Measurements from ENCODE around the gene IPCEF1. TPM values are rescaled to one million over a fixed set of nuclear protein-coding genes. Genes with fewer than 3 reads are reported as not detected.

IPCEF1 gene
- total and polyA plus RNA-seq, 2 donors (not counting 3 experiments of a cell fraction or from before 2014, with no cell fraction given): 0.01 to 0.51 TPM

DNA sequence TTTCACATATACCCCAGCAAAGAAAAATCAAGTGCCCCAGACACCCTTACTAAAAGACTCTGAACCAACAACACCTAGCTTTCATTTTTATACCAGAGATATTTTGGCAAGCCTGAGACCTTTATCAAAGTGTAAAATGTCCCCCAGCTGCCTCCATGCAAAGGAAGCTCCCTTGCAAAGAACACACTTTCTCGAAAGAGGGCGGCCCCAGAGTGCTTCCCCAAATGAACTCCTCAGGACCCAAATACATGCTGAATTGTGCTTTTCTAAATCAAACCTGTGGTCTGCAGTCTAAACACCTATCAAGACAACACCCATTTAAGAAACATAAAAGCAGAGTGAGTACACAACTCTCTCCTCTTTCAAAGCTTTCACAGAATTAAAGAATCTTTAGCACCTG, 490 bp downstream of the IPCEF1 start:
- Histone ChIP-seq H3K4me1 (ENCODE audit: control insufficient read depth, extremely low read depth, insufficient read depth, low read length) (no peaks in the 10 kb centered on the region), H3K27ac (ENCODE audit: insufficient read depth, low read depth, low read length) (no peak overlapping the region), H4K20me1 (replicated peaks; ENCODE audit: control insufficient read depth, extremely low read depth, insufficient read depth, low read length) (no peaks in the 10 kb centered on the region), H3K4me3 (replicated peaks in 1 of 3; ENCODE audit: insufficient read depth in 1 of 3, low read depth in 1 of 3, low read length in 3 of 3) (no peak overlapping the region), H3K36me3 (ENCODE audit: control insufficient read depth in 2 of 2, extremely low read depth in 1 of 2, insufficient read depth in 2 of 2, low read length in 2 of 2) (no peaks in the 10 kb centered on the region), H2AFZ (ENCODE audit: low read depth, low read length) (no peak overlapping the region), H3K4me2 (ENCODE audit: insufficient read depth, low read length) (no peak overlapping the region), H3K27me3 (ENCODE audit: control insufficient read depth in 2 of 2, insufficient read depth in 2 of 2, low read length in 2 of 2) (no peaks in the 10 kb centered on the region), H3K9ac (replicated peaks; ENCODE audit: extremely low read depth, insufficient read depth, low read length) (no peak overlapping the region), H3K9me1 (replicated peaks; ENCODE audit: control insufficient read depth, extremely low read depth, insufficient read depth, low read length) (no peaks in the 10 kb centered on the region), H3K79me2 (ENCODE audit: control insufficient read depth, insufficient read depth, low read length) (no peaks in the 10 kb centered on the region), H3K9me3 (replicated peaks; ENCODE audit: control insufficient read depth, insufficient read depth, low read length) (no peaks in the 10 kb centered on the region)
- ChIA-PET CTCF (interaction anchor here (1.2 to 1.6 kb wide), 3 partner anchors 16 to 201 kb away, joined by 3 to 5 read pairs (median 3); no protein-coding TSS in a partner anchor), POLR2A (no interaction called here)
- no peak for FAIRE-seq
- TF ChIP-seq, protein P1, sequence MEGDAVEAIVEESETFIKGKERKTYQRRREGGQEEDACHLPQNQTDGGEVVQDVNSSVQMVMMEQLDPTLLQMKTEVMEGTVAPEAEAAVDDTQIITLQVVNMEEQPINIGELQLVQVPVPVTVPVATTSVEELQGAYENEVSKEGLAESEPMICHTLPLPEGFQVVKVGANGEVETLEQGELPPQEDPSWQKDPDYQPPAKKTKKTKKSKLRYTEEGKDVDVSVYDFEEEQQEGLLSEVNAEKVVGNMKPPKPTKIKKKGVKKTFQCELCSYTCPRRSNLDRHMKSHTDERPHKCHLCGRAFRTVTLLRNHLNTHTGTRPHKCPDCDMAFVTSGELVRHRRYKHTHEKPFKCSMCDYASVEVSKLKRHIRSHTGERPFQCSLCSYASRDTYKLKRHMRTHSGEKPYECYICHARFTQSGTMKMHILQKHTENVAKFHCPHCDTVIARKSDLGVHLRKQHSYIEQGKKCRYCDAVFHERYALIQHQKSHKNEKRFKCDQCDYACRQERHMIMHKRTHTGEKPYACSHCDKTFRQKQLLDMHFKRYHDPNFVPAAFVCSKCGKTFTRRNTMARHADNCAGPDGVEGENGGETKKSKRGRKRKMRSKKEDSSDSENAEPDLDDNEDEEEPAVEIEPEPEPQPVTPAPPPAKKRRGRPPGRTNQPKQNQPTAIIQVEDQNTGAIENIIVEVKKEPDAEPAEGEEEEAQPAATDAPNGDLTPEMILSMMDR (IDR thresholded peaks at IDR 0.05; ENCODE audit: extremely low read depth in 1 of 2, insufficient read depth in 1 of 2, low read depth in 1 of 2, low read length in 2 of 2): no peak
- TF ChIP-seq POLR2AphosphoS5 (IDR thresholded peaks at IDR 0.05; ENCODE audit: insufficient read depth, low read depth, low read length) (no peak), EZH2 (IDR thresholded peaks at IDR 0.05; ENCODE audit: borderline replicate concordance, low read depth, low read length, severe bottlenecking) (no peak), JUN (IDR thresholded peaks at IDR 0.05; ENCODE audit: borderline replicate concordance, insufficient read depth, insufficient read length, low read depth) (no peak), MYC (IDR thresholded peaks at IDR 0.05; ENCODE audit: low read depth, low read length) (no peak), GATA2 (IDR thresholded peaks at IDR 0.05; ENCODE audit: insufficient read depth, insufficient read length, low read depth, low read length) (no peak), POLR2A (IDR thresholded peaks at IDR 0.05; ENCODE audit: low read depth, low read length) (no peak), FOS (IDR thresholded peaks at IDR 0.05; ENCODE audit: borderline replicate concordance, insufficient read depth, low read length) (no peak)
- TF ChIP-seq, protein P2, sequence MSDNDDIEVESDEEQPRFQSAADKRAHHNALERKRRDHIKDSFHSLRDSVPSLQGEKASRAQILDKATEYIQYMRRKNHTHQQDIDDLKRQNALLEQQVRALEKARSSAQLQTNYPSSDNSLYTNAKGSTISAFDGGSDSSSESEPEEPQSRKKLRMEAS (IDR thresholded peaks at IDR 0.05; ENCODE audit: insufficient read depth, insufficient read length): no peak
- DNase-seq (ENCODE audit: low read depth, low spot score): no peak
- intact Hi-C loops (cut with micrococcal nuclease) (no loop called here), dilution Hi-C loops (cut with MboI; ENCODE audit: extremely low pct_ligation_motif_present, low sequenced_read_pairs) (no loop called here)
- BruUV-seq (replicated peaks): no TSS peak
